SK-N-SH (cell line): ENCODE data around the gene ADAMTS2. TPM values are rescaled to one million over a fixed set of nuclear protein-coding genes. Genes with fewer than 3 reads are reported as not detected.

Experiments
- CTCF ChIA-PET: fragments of 300-600, 350-600 bp; formaldehyde crosslinking; extraction: SDS; loops from one replicate; lab custom pipeline; 2021; lab: Yijun Ruan, JAX
- POLR2A ChIA-PET: fragments of 350-600 bp; sonication (Branson Sonifier 250); formaldehyde crosslinking; extraction: SDS; loops from one replicate; lab custom pipeline; 2020; ENCODE audit warnings: antibody characterized with exemption, inconsistent platforms; lab: Yijun Ruan, JAX
- DNase-seq: peaks from one replicate; pipeline ENCODE4 v3.0.0; 2012
- H2AFZ ChIP-seq: fragments of 200-600 bp; sonication (generic); 2 replicates; pipeline ENCODE4 v1.8.1; 2016; ENCODE audit warnings: antibody characterized with exemption, mild to moderate bottlenecking, low read depth
- H3F3A ChIP-seq: fragments of 200-600 bp; sonication (generic); replicated peaks from 2 replicates; pipeline ENCODE3; 2016; ENCODE audit warnings: antibody characterized with exemption, mild to moderate bottlenecking; ENCODE audit not compliant: insufficient read depth
- H3K27ac ChIP-seq, 2 experiments: fragments of 200-500 bp in 1 of 2; fragments of 200-600 bp in 1 of 2; sonication (Bioruptor generic) in 1 of 2; sonication (generic), shearing (Covaris generic) in 1 of 2; 2 replicates each; pipeline versions ENCODE4 v1.5.1 to v1.6.1; 2014 to 2016; ENCODE audit warnings: low read depth in 2 of 2, inconsistent platforms in 1 of 2, low read length in 1 of 2, mild to moderate bottlenecking in 1 of 2, mixed read lengths in 1 of 2
- H3K27me3 ChIP-seq: fragments of 200-600 bp; sonication (generic), shearing (Covaris generic); 2 replicates; pipeline ENCODE4 v1.6.1; 2016; ENCODE audit warnings: mixed run types; ENCODE audit not compliant: insufficient read depth
- H3K36me3 ChIP-seq, 2 experiments: fragments of 200-500 bp in 1 of 2; fragments of 200-600 bp in 1 of 2; sonication (Bioruptor generic) in 1 of 2; sonication (generic) in 1 of 2; replicated peaks in 1 of 2; 2 replicates each; pipeline versions ENCODE3 to v1.5.1; 2014 to 2016; ENCODE audit warnings: low read length in 1 of 2, mild to moderate bottlenecking in 1 of 2; ENCODE audit not compliant: insufficient read depth in 2 of 2, control insufficient read depth in 1 of 2
- H3K4me1 ChIP-seq, 2 experiments: fragments of 200-500 bp in 1 of 2; fragments of 200-600 bp in 1 of 2; sonication (Bioruptor generic) in 1 of 2; sonication (generic), shearing (Covaris generic) in 1 of 2; 2 replicates each; pipeline versions ENCODE4 v1.5.1 to v1.6.1; 2014 to 2016; ENCODE audit warnings: low read depth in 1 of 2, low read length in 1 of 2, mixed run types in 1 of 2; ENCODE audit not compliant: insufficient read depth in 2 of 2, control insufficient read depth in 1 of 2
- H3K4me2 ChIP-seq: fragments of 200-600 bp; sonication (generic), shearing (Covaris generic); 2 replicates; pipeline ENCODE4 v1.6.1; 2017; ENCODE audit warnings: mixed run types
- H3K4me3 ChIP-seq, 2 experiments: fragments of 200-500 bp in 1 of 2; fragments of 200-600 bp in 1 of 2; sonication (Bioruptor generic) in 1 of 2; sonication (generic), shearing (Covaris generic) in 1 of 2; 2 replicates each; pipeline versions ENCODE4 v1.5.1 to v1.8.1; 2014 to 2016; ENCODE audit warnings: low read depth in 2 of 2, inconsistent platforms in 1 of 2, low read length in 1 of 2, mild to moderate bottlenecking in 1 of 2, mixed read lengths in 1 of 2, moderate library complexity in 1 of 2
- H3K79me2 ChIP-seq: fragments of 200-600 bp; sonication (generic); 2 replicates; pipeline ENCODE4 v1.8.1; 2017; ENCODE audit warnings: mild to moderate bottlenecking; ENCODE audit not compliant: insufficient read depth
- H3K9ac ChIP-seq: fragments of 200-600 bp; sonication (generic); 2 replicates; pipeline ENCODE4 v1.6.1; 2017; ENCODE audit warnings: mixed run types
- H3K9me2 ChIP-seq: fragments of 200-600 bp; sonication (generic); 2 replicates; pipeline ENCODE4 v1.6.1; 2017; ENCODE audit warnings: mixed run types
- H3K9me3 ChIP-seq: fragments of 200-600 bp; sonication (generic); 2 replicates; pipeline ENCODE4 v1.6.1; 2017; ENCODE audit warnings: mixed run types, mild to moderate bottlenecking, moderate library complexity
- H4K20me1 ChIP-seq: fragments of 200-600 bp; sonication (generic); 2 replicates; pipeline ENCODE4 v1.6.1; 2017; ENCODE audit warnings: mild to moderate bottlenecking, mixed run types; ENCODE audit not compliant: insufficient read depth
- ELF1 ChIP-seq: IDR thresholded peaks from 2 replicates; pipeline ENCODE4 v1.4.0; 2012
- EP300 ChIP-seq, 2 experiments: IDR thresholded peaks; 2 replicates each; pipeline versions ENCODE4 v1.4.0 to v1.6.1; 2012; ENCODE audit warnings: borderline replicate concordance in 1 of 2, low read depth in 1 of 2, low read length in 1 of 2
- EZH2phosphoT487 ChIP-seq: fragments of 200-600 bp; sonication (generic); IDR thresholded peaks from 2 replicates; pipeline ENCODE4 v1.6.1; 2017; ENCODE audit warnings: low read depth, mixed run types, mild to moderate bottlenecking, antibody characterized with exemption, moderate library complexity, borderline replicate concordance
- FOSL2 ChIP-seq: IDR thresholded peaks from 2 replicates; pipeline ENCODE4 v1.4.0; 2012; ENCODE audit warnings: low read depth, mild to moderate bottlenecking, moderate library complexity, borderline replicate concordance
- FOXM1 ChIP-seq: IDR thresholded peaks from 2 replicates; pipeline ENCODE4 v1.4.0; 2012; ENCODE audit warnings: low read depth, mild to moderate bottlenecking
- JUND ChIP-seq: IDR thresholded peaks from 2 replicates; pipeline ENCODE4 v1.4.0; 2012
- MEF2A ChIP-seq: IDR thresholded peaks from 2 replicates; pipeline ENCODE4 v1.4.0; 2012; ENCODE audit warnings: low read depth, borderline replicate concordance
- RCOR1 ChIP-seq: fragments of 150-350 bp; IDR thresholded peaks from 2 replicates; pipeline ENCODE4 v1.6.1; 2017; ENCODE audit warnings: antibody characterized with exemption, low read length
- RXRA ChIP-seq: IDR thresholded peaks from 2 replicates; pipeline ENCODE4 v1.4.0; 2012; ENCODE audit warnings: low read depth, mild to moderate bottlenecking, borderline replicate concordance
- TCF12 ChIP-seq: IDR thresholded peaks from 2 replicates; pipeline ENCODE4 v1.4.0; 2012
- TEAD4 ChIP-seq: IDR thresholded peaks from 2 replicates; pipeline ENCODE4 v1.4.0; 2012; ENCODE audit warnings: mild to moderate bottlenecking, borderline replicate concordance; ENCODE audit not compliant: insufficient read depth
- WGBS: methylation state at CpG from one replicate; pipeline ENCODE4 v1.1.6; 2017; ENCODE audit warnings: low lambda C conversion rate; 5-methylcytosine and 5-hydroxymethylcytosine counted together
- polyA plus RNA-seq, 3 experiments: library from polyadenylated mRNA; depleted of rRNA; stranded (reverse); fragments of >200 nt; gene quantifications; 2 replicates each; pipeline ENCODE4 v1.2.3, GENCODE V29; 2012
- TF ChIP-seq, protein P1 (sequence below): fragments of 150-350 bp; IDR thresholded peaks from 2 replicates; pipeline ENCODE4 v1.6.1; 2017; ENCODE audit warnings: antibody characterized with exemption, low read length, low read depth, borderline replicate concordance
- TF ChIP-seq, protein P2 (sequence below): IDR thresholded peaks from 2 replicates; pipeline ENCODE4; 2012
- TF ChIP-seq, protein P3 (sequence below): fragments of 150-350 bp; IDR thresholded peaks from 2 replicates; pipeline ENCODE4 v1.6.1; 2016; ENCODE audit warnings: mild to moderate bottlenecking, low read depth, low read length
- TF ChIP-seq, protein P4 (sequence below): IDR thresholded peaks from 2 replicates; pipeline ENCODE4 v1.4.0; 2012; ENCODE audit warnings: low read depth, borderline replicate concordance

ADAMTS2 gene
- polyA plus RNA-seq, 1 of the 3 experiments (the other 2 are of a cell fraction), result 0.12 TPM

DNA sequence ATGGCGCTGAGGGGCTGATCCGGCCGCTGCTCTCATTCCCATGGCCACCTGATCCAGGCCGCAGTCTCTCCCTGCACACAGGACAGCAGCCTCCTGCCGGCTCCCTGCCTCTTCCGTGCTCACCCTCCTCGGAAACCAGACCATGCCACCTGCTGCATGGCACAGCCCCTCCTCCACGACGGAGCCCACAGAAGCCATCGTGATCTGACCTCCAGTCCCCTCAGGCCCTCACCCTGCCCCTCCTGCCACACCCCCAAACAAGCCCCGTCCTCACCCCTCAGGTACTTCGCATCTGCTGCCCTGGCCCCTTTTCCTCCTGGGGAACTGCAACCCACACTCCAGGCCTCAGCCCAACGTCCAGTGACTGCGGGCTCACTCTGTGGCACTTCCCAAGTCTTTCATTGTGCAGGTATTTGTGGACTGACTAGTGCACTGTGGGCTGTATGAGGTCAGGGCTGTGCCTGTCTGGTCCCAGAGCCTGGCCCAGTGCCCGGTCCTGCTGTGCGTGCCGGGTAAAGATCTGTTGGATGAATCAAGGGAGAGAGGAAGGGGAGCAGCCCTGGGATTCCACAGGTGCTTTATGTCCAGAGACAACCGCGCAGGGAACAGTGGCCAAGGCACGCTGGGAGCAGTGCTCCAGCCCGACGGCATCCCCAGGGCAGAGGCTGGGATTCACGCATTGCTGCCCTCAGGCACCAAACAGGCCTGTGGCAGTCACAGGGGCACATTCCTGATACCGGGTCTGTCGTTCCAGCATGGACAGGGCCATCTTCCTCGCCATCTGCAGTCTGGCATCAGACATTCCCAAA is 86.1 kb downstream of the ADAMTS2 start:
- Histone ChIP-seq H3K4me3 (no peak overlapping the region), H4K20me1 (no peaks in the 10 kb centered on the region), H3K79me2 (no peaks in the 10 kb centered on the region), H3K9me2 (no peaks in the 10 kb centered on the region), H3K9ac (no peak overlapping the region), H3K27me3 (no peaks in the 10 kb centered on the region), H3K4me1 (peaks cover 0 to 56% of the 10 kb centered on the region in 2 experiments; a peak in 2 of 4 replicates), H3K36me3 (no peaks in the 10 kb centered on the region), H3K27ac (peak overlapping the region in 1 of 2 experiments; percentile 86; a peak in 2 of 4 replicates), H3K4me2 (no peak overlapping the region), H3F3A (no peaks in the 10 kb centered on the region), H3K9me3 (no peaks in the 10 kb centered on the region)
- ChIA-PET POLR2A (no interaction called here), CTCF (interaction anchor here (1.7 to 3.7 kb wide), 3 partner anchors 9 to 92 kb away, joined by 12 to 104 read pairs (median 15); no protein-coding TSS in a partner anchor)
- peak; percentile 61 for DNase-seq
- WGBS, result 61% methylated on average over 17 of the region's 26 CpGs
- TF ChIP-seq, protein P1, sequence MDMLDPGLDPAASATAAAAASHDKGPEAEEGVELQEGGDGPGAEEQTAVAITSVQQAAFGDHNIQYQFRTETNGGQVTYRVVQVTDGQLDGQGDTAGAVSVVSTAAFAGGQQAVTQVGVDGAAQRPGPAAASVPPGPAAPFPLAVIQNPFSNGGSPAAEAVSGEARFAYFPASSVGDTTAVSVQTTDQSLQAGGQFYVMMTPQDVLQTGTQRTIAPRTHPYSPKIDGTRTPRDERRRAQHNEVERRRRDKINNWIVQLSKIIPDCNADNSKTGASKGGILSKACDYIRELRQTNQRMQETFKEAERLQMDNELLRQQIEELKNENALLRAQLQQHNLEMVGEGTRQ, result no peak
- no peak for TF ChIP-seq FOSL2
- no peak for TF ChIP-seq TEAD4
- no peak for TF ChIP-seq ELF1
- TF ChIP-seq MEF2A, result no peak
- TF ChIP-seq, protein P2, sequence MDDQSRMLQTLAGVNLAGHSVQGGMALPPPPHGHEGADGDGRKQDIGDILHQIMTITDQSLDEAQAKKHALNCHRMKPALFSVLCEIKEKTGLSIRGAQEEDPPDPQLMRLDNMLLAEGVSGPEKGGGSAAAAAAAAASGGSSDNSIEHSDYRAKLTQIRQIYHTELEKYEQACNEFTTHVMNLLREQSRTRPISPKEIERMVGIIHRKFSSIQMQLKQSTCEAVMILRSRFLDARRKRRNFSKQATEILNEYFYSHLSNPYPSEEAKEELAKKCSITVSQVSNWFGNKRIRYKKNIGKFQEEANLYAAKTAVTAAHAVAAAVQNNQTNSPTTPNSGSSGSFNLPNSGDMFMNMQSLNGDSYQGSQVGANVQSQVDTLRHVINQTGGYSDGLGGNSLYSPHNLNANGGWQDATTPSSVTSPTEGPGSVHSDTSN, result no peak
- no peak for TF ChIP-seq RXRA
- no peak for TF ChIP-seq RCOR1
- no peak for TF ChIP-seq JUND
- TF ChIP-seq, protein P3, sequence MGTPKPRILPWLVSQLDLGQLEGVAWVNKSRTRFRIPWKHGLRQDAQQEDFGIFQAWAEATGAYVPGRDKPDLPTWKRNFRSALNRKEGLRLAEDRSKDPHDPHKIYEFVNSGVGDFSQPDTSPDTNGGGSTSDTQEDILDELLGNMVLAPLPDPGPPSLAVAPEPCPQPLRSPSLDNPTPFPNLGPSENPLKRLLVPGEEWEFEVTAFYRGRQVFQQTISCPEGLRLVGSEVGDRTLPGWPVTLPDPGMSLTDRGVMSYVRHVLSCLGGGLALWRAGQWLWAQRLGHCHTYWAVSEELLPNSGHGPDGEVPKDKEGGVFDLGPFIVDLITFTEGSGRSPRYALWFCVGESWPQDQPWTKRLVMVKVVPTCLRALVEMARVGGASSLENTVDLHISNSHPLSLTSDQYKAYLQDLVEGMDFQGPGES, result no peak
- TF ChIP-seq EP300 (IDR thresholded peaks at IDR 0.05; ENCODE audit: borderline replicate concordance in 1 of 2, low read depth in 1 of 2, low read length in 1 of 2), result no peak
- no peak for TF ChIP-seq TCF12
- TF ChIP-seq, protein P4, sequence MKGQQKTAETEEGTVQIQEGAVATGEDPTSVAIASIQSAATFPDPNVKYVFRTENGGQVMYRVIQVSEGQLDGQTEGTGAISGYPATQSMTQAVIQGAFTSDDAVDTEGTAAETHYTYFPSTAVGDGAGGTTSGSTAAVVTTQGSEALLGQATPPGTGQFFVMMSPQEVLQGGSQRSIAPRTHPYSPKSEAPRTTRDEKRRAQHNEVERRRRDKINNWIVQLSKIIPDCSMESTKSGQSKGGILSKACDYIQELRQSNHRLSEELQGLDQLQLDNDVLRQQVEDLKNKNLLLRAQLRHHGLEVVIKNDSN, result no peak
- TF ChIP-seq EZH2phosphoT487, result no peak
- no peak for TF ChIP-seq FOXM1
- TF ChIP-seq, all 33 proteins: peak for 0
- no peak overlapping the region for H2AFZ ChIP-seq
